Activated CD4-positive, alpha-beta T cell treated with anti-CD3 and anti-CD28 coated beads, Interleukin-2, amount 50 U/mL, for 4 hours (primary cell): ENCODE measurements around the gene RFC4.
A peak's percentile ranks its signal among the peaks of the same experiment; 100 is the strongest.
"Not testable (repeated sequence)": the region's sequence is repeated elsewhere in the genome, so short reads cannot be mapped to it uniquely, and the experiment has no call there.

Experiments
- DNase-seq, 2 experiments: peaks; one replicate each; pipeline ENCODE4 v3.0.0-alpha.2; 2020

RFC4 gene

DNA sequence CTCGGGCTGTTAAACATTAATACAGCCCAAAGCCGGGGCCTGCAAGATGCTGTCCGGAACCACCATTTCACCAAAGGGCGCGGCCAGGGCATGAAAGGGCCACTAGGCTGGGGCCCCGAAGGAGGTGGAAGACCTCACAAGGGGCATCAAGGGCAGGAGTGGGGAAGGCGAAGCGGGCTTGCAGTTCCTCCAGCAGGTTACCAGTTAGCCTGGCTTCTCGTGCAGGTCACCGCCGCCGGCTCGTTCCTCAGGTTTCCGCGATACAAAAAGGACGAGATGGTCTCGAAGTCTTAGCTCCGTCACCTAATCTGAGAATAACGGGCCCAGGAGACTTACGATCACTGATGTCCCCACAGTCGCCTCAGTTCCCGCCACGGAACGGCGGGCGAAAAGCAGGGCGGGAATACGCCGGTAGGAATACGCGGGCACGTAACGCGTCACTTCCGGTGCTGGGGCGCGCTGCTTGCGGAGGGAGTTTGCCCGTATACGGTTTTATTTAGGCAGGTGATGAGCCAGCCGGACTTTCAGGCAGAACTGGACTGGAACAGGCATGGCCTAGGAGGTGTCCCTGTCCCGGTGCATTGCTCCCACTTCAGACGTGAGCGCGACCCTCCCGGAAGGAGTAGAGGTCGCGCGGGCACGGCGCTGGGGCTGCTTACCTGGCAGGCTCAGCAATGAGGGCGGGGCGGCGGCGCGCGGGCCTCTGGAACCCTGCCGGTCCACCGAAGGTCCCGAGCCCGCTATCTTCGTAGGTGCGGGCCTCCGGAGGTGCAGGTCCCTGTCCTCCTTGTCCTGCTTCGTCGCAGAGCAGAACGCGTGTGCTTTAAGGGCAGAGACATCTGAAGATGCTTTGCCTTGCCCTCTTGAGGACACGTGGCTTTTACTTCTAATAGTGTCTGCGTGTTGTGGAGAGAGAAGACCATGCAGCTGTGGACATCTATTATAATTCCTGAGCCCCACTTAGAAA lies at the start of gene RFC4:
Gene RFC4, minus strand, starts transcription at position 394 of the 967 bp plus-strand sequence. CDS start 1,769 bp downstream, outside the sequence.
- DNase-seq: peak; percentile 79

- no peak for DNase-seq
These were observed 48.7 kb upstream of the RFC4 start for GRCh38 chr3:186854954-186855353.

DNA sequence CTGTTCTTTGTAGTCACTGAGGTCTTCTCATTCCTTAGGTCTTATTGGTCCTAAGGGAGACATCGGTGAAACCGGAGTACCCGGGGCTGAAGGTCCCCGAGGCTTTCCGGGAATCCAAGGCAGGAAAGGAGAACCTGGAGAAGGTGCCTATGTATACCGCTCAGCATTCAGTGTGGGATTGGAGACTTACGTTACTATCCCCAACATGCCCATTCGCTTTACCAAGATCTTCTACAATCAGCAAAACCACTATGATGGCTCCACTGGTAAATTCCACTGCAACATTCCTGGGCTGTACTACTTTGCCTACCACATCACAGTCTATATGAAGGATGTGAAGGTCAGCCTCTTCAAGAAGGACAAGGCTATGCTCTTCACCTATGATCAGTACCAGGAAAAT lies 47.9 kb upstream of the RFC4 start:
- no peak for DNase-seq

GRCh38 chr3:186852994-186853393 lies 46.7 kb upstream of the RFC4 start:
- DNase-seq: no peak

DNA sequence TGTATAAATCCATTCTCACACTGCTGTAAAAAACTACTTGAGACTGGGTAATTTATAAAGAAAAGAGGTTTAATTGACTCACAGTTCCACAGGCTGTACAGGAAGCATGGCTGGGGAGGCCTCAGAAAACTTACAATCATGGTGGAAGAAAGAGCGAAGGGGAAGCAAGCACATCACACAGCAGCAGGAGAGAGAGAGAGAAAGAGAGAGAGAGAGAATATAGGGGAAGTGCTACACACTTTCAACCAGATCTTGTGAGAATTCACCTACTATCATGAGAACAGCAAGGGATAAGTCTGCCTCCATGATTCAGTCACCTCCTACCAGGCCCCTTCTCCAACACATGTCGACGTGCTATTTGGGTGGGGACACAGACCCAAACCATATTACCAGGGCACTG lies 45.6 kb upstream of the RFC4 start:
- not testable (repeated sequence) for DNase-seq

DNA sequence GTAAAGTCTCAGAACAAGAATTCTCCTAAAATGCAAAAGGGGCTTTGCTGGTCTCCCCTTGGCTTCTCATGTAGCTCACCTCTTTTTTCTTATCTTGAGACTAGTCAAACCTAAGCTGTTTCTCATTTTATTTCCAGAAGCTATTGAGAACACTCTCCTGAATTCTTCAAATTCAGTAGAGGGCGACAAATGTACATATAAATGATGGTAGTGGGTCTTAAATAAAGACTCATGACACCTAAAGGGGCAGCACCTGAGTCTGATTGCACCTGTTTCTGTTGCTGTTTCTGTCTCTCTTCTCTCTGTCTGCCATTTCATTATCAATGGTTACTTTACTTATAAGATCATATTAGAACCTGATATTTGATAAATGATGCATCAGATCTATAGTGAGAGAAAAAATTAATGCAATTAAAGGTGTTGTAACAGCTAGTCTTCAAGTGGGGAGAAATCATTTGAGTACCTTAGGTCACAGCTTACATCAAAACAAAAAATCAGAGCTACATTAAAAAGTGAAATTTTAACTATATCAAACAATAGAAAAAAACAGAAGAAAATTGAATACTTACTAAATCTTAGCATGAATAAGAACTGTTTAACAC lies 43.2 kb upstream of the RFC4 start:
- DNase-seq: no peak

DNA sequence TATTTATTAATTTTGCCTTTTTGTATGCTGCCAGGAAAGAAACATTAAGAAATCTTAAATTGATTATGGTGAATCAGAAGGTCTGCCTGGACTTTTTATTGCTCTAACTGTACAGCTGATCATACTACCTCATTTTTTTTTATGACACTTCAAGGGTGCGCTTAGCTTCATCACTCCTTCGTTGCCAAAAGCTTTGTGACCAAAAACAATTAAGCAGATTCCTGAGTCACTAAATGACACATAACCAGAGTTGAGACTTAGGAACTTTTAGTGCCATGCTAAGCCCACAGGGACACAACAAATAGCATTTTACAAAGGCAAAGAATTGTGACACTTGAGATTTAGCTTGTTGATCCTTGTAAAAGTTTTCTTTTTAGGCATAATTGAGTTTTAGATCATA lies 41.2 kb upstream of the RFC4 start:
- no peak for DNase-seq

DNA sequence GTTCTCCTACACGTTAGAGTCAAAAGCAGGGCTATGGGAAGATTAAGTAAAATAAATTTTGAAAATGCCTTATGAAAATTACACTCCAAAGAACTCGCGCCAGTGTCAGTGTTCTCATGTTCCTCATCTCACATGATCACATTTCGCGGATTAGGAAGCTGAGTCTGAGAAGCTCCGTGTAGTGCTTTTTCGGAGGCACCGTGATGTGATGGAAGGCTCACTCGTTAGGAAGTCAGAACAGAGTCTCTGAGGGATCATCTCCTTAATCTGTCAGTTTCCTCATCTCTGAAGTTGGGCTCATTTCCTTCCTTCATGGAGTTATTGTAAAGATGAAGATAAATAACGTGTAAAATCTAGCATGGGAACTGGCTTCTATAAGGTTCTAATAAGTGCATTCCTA lies 39.5 kb upstream of the RFC4 start:
- no peak for DNase-seq

GRCh38 chr3:186844908-186845307 lies 38.6 kb upstream of the RFC4 start:
- DNase-seq: no peak

GRCh38 chr3:186843039-186843432 lies 36.8 kb upstream of the RFC4 start:
- DNase-seq: no peak

- no peak for DNase-seq
These were observed 36.2 kb upstream of the RFC4 start, which contains the start of gene ADIPOQ for GRCh38 chr3:186842426-186843038. ADIPOQ (plus strand) TSS chr3:186842710; CDS start chr3:186853059, 10,349 bp downstream.

DNA sequence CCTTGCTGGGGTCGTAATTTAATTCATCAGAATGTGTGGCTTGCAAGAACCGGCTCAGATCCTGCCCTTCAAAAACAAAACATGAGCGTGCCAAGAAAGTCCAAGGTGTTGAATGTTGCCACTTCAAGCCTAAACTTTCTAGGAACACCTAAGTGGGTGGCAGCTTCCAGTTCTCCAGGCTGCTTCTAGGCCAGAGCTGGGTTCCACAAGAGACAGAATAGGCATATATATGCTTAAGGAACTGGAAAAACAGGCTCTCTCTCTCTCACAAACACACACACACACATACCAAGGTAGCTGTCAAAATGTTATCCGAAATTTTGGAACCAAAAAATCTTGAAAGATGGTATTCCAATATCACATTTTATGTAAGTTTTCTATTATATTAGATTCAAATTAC lies 35.3 kb upstream of the RFC4 start:
- DNase-seq: no peak

DNA sequence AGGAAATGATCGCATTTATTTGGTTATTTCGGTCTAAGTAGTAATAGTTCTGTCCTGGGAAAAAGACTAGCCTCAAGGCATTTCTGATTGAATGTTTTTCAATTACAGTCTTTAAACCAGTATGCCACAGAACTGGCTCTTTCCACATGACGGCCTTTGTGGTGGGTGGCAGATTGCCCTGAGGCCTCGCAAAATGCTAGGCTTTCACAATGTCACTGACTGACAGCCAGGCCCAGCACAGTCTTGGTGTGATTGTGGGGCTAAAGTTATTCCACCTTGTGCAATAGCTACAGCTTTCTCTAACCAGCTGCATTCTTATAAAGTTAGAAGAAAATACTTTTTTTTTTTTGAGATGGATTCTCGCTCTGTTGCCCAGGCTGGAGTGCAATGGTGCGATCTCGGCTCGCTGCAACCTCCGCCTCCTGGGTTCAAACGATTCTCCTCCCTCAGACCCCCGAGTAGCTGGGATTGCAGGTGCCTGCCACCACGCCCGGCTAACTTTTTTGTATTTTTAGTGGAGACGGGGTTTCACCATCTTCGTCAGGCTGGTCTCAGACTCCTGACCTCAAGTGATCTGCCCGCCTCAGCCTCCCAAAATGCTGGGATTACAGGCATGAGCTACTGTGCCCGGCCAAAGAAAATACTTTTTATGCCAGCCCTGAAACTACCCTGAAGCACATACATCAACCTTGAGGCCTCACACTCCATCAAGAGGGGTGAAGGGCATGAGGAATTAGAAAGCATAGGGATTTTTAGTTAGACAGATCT lies 33.8 kb upstream of the RFC4 start:
- no peak for DNase-seq

- no peak for DNase-seq
These were observed 26.0 kb upstream of the RFC4 start for GRCh38 chr3:186832276-186832675.

DNA sequence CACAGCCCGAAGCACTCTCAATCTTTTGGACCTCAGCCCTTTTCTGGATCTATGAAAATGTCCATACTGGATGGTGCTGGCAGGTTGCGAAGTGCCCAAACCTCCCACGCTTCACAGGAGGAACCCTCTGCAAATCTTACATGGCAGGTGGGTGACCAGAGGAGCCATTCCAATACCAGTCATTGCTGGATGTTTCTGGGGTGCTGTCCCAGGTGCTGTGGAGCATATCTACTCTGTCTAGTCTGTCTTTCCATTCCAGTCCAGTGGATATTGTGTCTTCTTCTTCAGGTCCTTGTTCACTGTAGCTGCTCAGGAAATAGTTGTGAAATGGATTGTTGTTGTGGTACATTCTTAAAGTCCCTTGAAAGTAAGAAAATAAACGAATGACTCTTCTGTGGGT lies 25.5 kb upstream of the RFC4 start:
- no peak for DNase-seq

DNA sequence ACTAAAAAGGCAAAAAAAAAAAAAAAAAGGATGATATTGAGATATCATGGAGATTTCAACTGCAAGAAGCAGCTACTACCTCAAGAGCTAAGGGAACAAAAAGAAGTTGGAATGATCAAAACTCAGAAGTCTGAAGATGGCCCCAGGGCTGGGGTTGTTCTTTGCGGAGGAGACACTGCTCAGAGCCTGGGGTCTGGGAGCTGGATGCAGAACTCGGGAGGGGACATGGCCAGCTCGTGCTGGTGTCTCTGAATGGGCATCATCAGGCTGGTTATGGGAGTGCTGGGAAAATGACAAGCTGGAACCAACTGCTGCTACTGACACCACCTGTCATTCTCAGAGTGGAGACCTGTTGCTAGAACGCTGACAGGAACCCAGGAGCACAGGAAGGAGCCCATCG lies 22.1 kb upstream of the RFC4 start:
- DNase-seq: no peak

- DNase-seq: peak; percentile 73 to 78
These were observed 20.9 kb upstream of the RFC4 start for GRCh38 chr3:186826976-186827857.

- no peak for DNase-seq
These were observed 20.2 kb upstream of the RFC4 start for GRCh38 chr3:186826410-186826975.

GRCh38 chr3:186825872-186826409 lies 19.7 kb upstream of the RFC4 start:
- no peak for DNase-seq

DNA sequence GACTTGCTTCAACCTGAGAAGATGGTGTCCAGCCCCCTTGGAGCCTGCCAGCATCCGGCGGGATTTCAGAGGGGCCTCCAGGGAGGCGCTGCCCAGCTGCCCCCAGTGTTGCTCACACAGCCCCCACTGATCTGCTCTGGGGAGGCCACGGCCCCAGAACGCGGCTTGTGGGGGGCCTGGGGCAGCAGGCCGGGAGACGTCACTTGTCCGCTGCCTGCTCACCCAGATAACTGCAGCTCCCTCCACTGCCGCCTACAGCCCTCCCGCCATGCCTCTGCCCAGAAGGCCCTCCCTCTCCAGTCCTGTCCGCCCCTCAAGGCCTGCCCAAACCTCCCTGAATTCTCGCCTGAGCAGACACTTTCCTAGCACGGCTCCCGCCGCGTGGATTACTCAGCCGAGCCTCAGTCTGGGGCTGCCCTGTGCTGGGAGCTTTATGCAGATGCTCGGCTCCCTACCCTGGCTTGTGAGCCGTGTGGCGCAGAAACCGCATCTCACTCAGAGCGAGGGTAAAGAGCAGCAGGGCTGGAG lies 19.1 kb upstream of the RFC4 start:
- DNase-seq: peak in 1 of 2 experiments; percentile 33
